ENCODE results near the gene MAPK11.

- TF ChIP-seq CTCF (IDR thresholded peaks at IDR 0.05) (no peak), POLR2A (IDR thresholded peaks at IDR 0.05) (no peak)
Measured at GRCh38 chr22:50318698-50319411, 48.7 kb upstream of the MAPK11 start.

Data from transverse colon (tissue), 3 donors.